Measurements from ENCODE around the gene TULP4. TPM values are rescaled to one million over a fixed set of nuclear protein-coding genes. Genes with fewer than 3 reads are reported as not detected.

Gene TULP4
- total and polyA plus RNA-seq, 2 of the 8 experiments (the other 6 are each of a cell fraction or from before 2014, with no cell fraction given): 7.7 to 51.6 TPM

DNA sequence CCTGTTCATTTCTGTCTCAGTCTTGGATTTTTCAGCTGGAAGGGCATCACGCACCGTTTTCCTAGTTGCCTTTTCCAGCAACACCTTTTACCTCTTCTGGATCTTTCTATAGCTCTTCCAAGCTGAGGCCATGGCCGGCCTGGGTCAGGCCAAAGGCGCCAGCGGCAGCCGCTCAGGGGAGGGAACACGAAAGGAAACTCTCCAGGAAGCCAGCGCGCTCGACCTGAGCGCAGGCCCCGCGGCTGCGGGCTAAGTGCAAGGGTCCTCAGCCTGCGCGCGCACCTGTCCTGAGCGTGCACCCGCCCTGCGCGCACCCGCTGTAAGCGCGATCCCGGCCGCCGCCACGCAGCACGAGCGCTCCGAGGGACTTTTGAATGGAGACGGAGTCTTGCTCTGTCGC, 203.8 kb downstream of the TULP4 start (continued):
- TF ChIP-seq, protein P1, sequence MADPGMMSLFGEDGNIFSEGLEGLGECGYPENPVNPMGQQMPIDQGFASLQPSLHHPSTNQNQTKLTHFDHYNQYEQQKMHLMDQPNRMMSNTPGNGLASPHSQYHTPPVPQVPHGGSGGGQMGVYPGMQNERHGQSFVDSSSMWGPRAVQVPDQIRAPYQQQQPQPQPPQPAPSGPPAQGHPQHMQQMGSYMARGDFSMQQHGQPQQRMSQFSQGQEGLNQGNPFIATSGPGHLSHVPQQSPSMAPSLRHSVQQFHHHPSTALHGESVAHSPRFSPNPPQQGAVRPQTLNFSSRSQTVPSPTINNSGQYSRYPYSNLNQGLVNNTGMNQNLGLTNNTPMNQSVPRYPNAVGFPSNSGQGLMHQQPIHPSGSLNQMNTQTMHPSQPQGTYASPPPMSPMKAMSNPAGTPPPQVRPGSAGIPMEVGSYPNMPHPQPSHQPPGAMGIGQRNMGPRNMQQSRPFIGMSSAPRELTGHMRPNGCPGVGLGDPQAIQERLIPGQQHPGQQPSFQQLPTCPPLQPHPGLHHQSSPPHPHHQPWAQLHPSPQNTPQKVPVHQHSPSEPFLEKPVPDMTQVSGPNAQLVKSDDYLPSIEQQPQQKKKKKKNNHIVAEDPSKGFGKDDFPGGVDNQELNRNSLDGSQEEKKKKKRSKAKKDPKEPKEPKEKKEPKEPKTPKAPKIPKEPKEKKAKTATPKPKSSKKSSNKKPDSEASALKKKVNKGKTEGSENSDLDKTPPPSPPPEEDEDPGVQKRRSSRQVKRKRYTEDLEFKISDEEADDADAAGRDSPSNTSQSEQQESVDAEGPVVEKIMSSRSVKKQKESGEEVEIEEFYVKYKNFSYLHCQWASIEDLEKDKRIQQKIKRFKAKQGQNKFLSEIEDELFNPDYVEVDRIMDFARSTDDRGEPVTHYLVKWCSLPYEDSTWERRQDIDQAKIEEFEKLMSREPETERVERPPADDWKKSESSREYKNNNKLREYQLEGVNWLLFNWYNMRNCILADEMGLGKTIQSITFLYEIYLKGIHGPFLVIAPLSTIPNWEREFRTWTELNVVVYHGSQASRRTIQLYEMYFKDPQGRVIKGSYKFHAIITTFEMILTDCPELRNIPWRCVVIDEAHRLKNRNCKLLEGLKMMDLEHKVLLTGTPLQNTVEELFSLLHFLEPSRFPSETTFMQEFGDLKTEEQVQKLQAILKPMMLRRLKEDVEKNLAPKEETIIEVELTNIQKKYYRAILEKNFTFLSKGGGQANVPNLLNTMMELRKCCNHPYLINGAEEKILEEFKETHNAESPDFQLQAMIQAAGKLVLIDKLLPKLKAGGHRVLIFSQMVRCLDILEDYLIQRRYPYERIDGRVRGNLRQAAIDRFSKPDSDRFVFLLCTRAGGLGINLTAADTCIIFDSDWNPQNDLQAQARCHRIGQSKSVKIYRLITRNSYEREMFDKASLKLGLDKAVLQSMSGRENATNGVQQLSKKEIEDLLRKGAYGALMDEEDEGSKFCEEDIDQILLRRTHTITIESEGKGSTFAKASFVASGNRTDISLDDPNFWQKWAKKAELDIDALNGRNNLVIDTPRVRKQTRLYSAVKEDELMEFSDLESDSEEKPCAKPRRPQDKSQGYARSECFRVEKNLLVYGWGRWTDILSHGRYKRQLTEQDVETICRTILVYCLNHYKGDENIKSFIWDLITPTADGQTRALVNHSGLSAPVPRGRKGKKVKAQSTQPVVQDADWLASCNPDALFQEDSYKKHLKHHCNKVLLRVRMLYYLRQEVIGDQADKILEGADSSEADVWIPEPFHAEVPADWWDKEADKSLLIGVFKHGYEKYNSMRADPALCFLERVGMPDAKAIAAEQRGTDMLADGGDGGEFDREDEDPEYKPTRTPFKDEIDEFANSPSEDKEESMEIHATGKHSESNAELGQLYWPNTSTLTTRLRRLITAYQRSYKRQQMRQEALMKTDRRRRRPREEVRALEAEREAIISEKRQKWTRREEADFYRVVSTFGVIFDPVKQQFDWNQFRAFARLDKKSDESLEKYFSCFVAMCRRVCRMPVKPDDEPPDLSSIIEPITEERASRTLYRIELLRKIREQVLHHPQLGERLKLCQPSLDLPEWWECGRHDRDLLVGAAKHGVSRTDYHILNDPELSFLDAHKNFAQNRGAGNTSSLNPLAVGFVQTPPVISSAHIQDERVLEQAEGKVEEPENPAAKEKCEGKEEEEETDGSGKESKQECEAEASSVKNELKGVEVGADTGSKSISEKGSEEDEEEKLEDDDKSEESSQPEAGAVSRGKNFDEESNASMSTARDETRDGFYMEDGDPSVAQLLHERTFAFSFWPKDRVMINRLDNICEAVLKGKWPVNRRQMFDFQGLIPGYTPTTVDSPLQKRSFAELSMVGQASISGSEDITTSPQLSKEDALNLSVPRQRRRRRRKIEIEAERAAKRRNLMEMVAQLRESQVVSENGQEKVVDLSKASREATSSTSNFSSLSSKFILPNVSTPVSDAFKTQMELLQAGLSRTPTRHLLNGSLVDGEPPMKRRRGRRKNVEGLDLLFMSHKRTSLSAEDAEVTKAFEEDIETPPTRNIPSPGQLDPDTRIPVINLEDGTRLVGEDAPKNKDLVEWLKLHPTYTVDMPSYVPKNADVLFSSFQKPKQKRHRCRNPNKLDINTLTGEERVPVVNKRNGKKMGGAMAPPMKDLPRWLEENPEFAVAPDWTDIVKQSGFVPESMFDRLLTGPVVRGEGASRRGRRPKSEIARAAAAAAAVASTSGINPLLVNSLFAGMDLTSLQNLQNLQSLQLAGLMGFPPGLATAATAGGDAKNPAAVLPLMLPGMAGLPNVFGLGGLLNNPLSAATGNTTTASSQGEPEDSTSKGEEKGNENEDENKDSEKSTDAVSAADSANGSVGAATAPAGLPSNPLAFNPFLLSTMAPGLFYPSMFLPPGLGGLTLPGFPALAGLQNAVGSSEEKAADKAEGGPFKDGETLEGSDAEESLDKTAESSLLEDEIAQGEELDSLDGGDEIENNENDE (IDR thresholded peaks at IDR 0.05; ENCODE audit: insufficient replicate concordance, low read length): no peak
- no peak for TF ChIP-seq YY1 (IDR thresholded peaks at IDR 0.05; ENCODE audit: low read depth, low read length)
- no peak for TF ChIP-seq POLR2A (IDR thresholded peaks at IDR 0.05; ENCODE audit: control extremely low read depth in 1 of 2, low read depth in 2 of 2, low read length in 2 of 2)
- no peak for TF ChIP-seq JUND (IDR thresholded peaks at IDR 0.05; ENCODE audit: low read length)
- TF ChIP-seq MAFK (IDR thresholded peaks at IDR 0.05; ENCODE audit: low read depth, low read length): no peak
- TF ChIP-seq HDAC6 (IDR thresholded peaks at IDR 0.05; ENCODE audit: low read depth, low read length): no peak
- TF ChIP-seq NRF1 (IDR thresholded peaks at IDR 0.05; ENCODE audit: low read depth, low read length): no peak
- no peak for TF ChIP-seq TAF7 (optimal IDR thresholded peaks at IDR 0.05; ENCODE audit: borderline replicate concordance, low read depth, low read length)
